ENCODE measurements around the gene CCDC82. TPM values are rescaled to one million over a fixed set of nuclear protein-coding genes. Genes with fewer than 3 reads are reported as not detected.
A peak's percentile ranks its signal among the peaks of the same experiment; 100 is the strongest.

The CCDC82 gene
- total RNA-seq, 4 donors from 2014 or later = 12.5 to 31.9 (median 14.3) TPM

DNA sequence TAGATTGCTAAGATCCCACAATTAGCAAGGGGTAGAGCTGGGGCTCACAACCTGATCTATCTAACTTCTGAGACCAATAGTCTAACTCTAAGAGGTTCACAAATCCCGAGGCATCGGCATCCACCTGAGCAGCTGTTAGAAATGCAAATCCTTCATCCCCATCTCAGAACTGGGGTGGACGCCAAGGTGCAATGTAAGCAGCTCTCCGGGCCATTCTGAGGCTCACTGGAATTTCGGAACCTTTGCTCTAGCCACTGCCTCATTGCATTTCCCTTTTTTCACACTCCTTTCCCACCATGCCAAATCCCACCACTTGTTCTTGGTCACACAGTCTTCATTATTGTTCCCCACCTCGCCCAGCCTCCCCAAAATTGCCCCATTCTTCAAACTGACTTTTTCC, 76.5 kb downstream of the CCDC82 start:
- H3K9me3 ChIP-seq = no peaks in the 10 kb centered on the region
- H3K27ac ChIP-seq = no peak overlapping the region
- no peak for DNase-seq (ENCODE audit: low spot score in 2 of 2)
- WGBS = 84% methylated on average over 6 of the region's 6 CpGs
- no peaks in the 10 kb centered on the region for H3K36me3 ChIP-seq
- no peak overlapping the region for H3K4me3 ChIP-seq
- H3K4me1 ChIP-seq = peaks cover 79% of the 10 kb centered on the region
- TF ChIP-seq, protein P1, sequence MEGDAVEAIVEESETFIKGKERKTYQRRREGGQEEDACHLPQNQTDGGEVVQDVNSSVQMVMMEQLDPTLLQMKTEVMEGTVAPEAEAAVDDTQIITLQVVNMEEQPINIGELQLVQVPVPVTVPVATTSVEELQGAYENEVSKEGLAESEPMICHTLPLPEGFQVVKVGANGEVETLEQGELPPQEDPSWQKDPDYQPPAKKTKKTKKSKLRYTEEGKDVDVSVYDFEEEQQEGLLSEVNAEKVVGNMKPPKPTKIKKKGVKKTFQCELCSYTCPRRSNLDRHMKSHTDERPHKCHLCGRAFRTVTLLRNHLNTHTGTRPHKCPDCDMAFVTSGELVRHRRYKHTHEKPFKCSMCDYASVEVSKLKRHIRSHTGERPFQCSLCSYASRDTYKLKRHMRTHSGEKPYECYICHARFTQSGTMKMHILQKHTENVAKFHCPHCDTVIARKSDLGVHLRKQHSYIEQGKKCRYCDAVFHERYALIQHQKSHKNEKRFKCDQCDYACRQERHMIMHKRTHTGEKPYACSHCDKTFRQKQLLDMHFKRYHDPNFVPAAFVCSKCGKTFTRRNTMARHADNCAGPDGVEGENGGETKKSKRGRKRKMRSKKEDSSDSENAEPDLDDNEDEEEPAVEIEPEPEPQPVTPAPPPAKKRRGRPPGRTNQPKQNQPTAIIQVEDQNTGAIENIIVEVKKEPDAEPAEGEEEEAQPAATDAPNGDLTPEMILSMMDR (IDR thresholded peaks at IDR 0.05) = no peak
- TF ChIP-seq EP300 (IDR thresholded peaks at IDR 0.05) (no peak), POLR2A (IDR thresholded peaks at IDR 0.05) (no peak), POLR2AphosphoS5 (IDR thresholded peaks at IDR 0.05) (no peak)
- no peaks in the 10 kb centered on the region for H3K27me3 ChIP-seq

DNA sequence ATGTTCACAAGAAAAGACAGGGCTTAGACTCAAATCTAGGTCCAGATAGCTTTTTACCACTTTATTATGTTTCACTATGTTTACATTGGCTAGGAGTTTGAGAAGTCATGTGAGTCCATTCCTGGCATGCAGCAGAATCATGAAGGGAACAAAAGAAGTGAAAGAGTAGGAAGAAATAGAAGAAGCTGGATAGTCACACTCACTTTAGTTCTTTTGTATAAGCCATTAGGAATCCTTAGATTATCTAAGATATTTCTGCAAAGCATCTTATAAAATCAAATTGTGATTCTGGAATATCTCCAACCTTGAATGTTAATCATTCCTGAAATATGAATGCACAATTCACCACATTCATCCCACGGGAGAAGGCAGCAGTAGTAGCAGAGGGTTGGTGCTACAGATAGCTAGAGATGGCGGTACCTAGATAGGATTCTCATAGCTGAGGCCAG, 78.6 kb downstream of the CCDC82 start:
- 43% methylated on average over 2 of the region's 2 CpGs for WGBS
- Histone ChIP-seq H3K4me1 (peaks cover 79% of the 10 kb centered on the region), H3K27ac (peak overlapping the region; percentile 29), H3K4me3 (no peak overlapping the region), H3K36me3 (no peaks in the 10 kb centered on the region), H3K9me3 (no peaks in the 10 kb centered on the region), H3K27me3 (no peaks in the 10 kb centered on the region)
- no peak for DNase-seq (ENCODE audit: low spot score in 2 of 2)
- TF ChIP-seq POLR2A (IDR thresholded peaks at IDR 0.05) (no peak), EP300 (IDR thresholded peaks at IDR 0.05) (no peak), POLR2AphosphoS5 (IDR thresholded peaks at IDR 0.05) (no peak)
- TF ChIP-seq, protein P1 (IDR thresholded peaks at IDR 0.05) = no peak

DNA sequence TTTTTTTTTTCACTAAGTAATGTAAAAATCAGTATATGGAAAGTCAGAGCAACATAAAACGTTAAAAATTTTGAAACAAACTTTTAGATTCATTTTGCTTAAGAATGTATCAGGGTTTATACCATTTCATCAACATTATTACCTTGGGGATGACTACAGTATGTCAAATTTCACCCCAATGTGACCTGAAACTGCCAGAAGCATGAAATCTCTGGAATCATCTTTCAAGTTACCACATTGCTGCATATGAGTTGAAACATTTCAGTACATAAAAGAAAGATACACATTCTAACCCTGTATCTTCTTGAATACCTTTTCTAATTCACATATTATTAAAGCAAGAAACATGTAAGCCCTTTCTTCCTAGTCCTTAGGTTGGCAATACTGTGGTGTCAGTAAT, 79.5 kb downstream of the CCDC82 start:
- H3K36me3 ChIP-seq = no peaks in the 10 kb centered on the region
- H3K9me3 ChIP-seq = no peaks in the 10 kb centered on the region
- TF ChIP-seq, protein P1 (IDR thresholded peaks at IDR 0.05) = no peak
- no peak for TF ChIP-seq POLR2A (IDR thresholded peaks at IDR 0.05)
- TF ChIP-seq EP300 (IDR thresholded peaks at IDR 0.05) = no peak
- no peak for TF ChIP-seq POLR2AphosphoS5 (IDR thresholded peaks at IDR 0.05)
- no peak overlapping the region for H3K4me3 ChIP-seq
- peaks cover 78% of the 10 kb centered on the region for H3K4me1 ChIP-seq
- H3K27me3 ChIP-seq = no peaks in the 10 kb centered on the region
- WGBS = 76% methylated on average over 1 of the region's 1 CpG
- no peak overlapping the region for H3K27ac ChIP-seq
- no peak for DNase-seq (ENCODE audit: low spot score in 2 of 2)

DNA sequence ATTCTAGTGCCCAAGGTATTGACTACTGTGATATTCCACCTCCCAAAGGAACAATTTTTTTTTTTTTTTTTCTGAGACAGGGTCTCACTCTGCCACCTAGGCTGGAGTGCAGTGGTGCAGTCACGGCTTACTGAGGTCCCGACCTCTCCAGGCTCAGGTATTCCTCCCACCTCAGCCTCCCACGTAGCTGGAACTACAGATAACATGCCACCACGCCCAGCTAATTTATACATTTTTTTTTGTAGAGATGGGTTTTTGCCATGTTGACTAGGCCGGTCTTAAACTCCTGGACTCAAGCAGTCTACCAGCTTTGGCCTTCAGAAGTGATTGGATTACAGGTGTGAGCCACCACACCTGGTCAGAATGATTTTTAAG, 80.1 kb downstream of the CCDC82 start:
- no peak overlapping the region for H3K4me3 ChIP-seq
- no peaks in the 10 kb centered on the region for H3K36me3 ChIP-seq
- no peak overlapping the region for H3K27ac ChIP-seq
- H3K9me3 ChIP-seq = no peaks in the 10 kb centered on the region
- no peak for DNase-seq (ENCODE audit: low spot score in 2 of 2)
- WGBS = 86% methylated on average over 5 of the region's 5 CpGs
- no peaks in the 10 kb centered on the region for H3K27me3 ChIP-seq
- TF ChIP-seq EP300 (IDR thresholded peaks at IDR 0.05) (no peak), POLR2AphosphoS5 (IDR thresholded peaks at IDR 0.05) (no peak), POLR2A (IDR thresholded peaks at IDR 0.05) (no peak)
- TF ChIP-seq, protein P1 (IDR thresholded peaks at IDR 0.05) = no peak
- peaks cover 74% of the 10 kb centered on the region for H3K4me1 ChIP-seq

DNA sequence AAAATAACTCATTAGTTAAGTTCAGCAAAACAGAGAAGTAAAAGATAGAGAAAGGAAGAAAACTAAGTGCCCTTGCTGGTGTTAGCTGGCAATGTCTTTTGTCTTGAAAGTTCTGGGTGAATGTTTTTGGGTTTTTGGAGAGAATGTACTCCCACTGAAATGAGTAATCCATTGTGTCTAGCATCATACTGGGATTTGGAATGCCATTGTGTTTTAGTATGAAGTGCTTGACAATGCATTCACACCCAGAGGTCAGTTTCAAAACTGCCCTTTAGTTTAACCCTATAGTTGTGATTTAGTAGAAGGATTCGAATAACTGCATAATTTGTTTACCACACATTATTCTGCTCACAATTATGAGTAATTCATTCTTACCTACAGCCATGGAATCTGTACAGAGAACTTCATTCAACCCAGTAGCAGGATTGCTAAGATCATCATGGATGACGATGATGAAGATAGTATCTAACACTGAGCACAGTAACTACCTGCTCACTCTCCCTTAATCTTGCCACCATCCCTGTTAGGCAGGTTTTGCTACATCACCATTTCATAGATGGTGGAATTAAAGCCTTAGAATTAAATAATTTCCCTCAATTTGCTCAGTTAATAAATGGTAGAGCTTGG, 80.6 kb downstream of the CCDC82 start:
- TF ChIP-seq EP300 (IDR thresholded peaks at IDR 0.05) (no peak), POLR2AphosphoS5 (IDR thresholded peaks at IDR 0.05) (no peak), POLR2A (IDR thresholded peaks at IDR 0.05) (no peak)
- TF ChIP-seq, protein P1 (IDR thresholded peaks at IDR 0.05) = no peak
- peaks cover 74% of the 10 kb centered on the region for H3K4me1 ChIP-seq
- peak overlapping the region; percentile 22 for H3K27ac ChIP-seq
- H3K4me3 ChIP-seq = no peak overlapping the region
- no peaks in the 10 kb centered on the region for H3K9me3 ChIP-seq
- H3K36me3 ChIP-seq = no peaks in the 10 kb centered on the region
- H3K27me3 ChIP-seq = no peaks in the 10 kb centered on the region
- no peak for DNase-seq (ENCODE audit: low spot score in 2 of 2)
- 78% methylated on average over 2 of the region's 2 CpGs for WGBS

Data from suprapubic skin (tissue), 4 donors.